GM12873 (cell line): ENCODE results near the gene OLFML3.

ENCODE experiments used
- CTCF ChIP-seq: IDR thresholded peaks from 2 replicates; pipeline ENCODE4 v1.5.1; 2012; ENCODE audit warnings: low read depth, mild to moderate bottlenecking, moderate library complexity, low read length, control low read depth; ENCODE audit not compliant: insufficient read depth; ENCODE audit errors: missing control alignments

OLFML3 gene

DNA sequence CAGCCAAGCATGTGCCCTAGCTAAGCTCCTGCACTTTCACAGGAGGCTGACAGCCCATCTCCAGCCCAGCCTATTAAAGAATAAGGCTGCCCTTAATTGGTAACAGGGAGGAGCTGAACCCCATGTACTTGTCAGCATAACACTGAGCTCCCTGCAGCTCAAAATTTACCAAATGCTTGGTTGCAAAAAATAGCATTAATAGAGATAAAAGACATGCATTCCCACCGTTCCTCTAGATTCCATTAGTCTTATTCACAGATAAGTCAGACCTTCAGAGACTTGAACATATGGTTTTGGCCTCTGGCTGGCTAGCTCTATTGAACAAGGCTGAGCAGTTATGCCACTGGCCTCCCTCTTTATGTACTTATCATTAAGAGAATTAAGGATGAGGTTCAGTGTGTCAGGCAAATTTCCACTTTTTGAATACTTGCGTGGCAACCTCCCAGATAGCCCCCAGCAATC is 29.2 kb downstream of the OLFML3 start:
- TF ChIP-seq CTCF: no peak

DNA sequence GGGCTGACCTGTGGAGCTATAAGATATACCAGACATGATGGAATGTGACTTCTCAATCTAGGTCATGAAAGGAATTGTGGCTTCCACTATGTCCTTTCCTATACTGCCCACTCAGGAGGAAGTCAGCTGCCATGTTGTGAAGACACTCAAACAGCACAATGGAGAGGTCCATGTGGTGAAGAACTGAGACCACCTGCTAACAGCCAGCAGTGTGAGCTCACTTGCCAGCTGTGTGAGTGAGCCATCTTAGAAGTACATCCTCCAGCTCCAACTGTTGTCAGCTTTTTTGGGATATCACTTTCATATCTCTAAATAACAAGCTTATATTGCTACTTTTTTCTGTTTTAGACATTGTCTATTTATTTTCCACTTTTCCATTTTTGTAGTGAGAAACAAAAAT is 29.7 kb downstream of the OLFML3 start:
- TF ChIP-seq CTCF: no peak

GRCh38 chr1:114009393-114009792 is 30.1 kb downstream of the OLFML3 start:
- no peak for TF ChIP-seq CTCF

GRCh38 chr1:114010433-114011184 is 31.3 kb downstream of the OLFML3 start:
- TF ChIP-seq CTCF: no peak

DNA sequence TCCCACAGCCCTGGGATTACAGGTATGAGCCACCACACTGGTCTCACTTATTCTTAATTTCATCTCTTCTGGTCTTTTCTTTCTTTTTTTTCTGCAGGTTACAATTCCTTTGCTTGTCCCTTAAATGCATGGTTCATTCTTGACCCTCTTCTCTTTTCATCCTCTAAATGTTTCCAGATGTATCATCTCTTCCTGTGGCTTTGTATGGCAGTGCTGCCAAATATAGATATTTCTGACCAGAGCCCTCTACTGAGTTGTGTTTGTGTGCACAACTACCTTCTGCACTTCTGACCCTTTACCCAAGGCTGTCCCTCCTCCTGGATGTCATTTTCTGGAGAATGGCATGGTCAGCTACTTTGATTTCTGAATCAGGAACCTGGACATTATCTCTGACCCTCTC is 32.5 kb downstream of the OLFML3 start:
- no peak for TF ChIP-seq CTCF

GRCh38 chr1:114015075-114015474 is 35.8 kb downstream of the OLFML3 start:
- no peak for TF ChIP-seq CTCF

- no peak for TF ChIP-seq CTCF
Observed at GRCh38 chr1:114021665-114022099, 42.4 kb downstream of the OLFML3 start.
